HG03064 (cell line): ENCODE results near the gene CDC37.

Source experiments
- ATAC-seq: cut with Tn5 transposase; IDR thresholded peaks from one replicate; pipeline ENCODE4 v1.9.1; 2021; ENCODE audit warnings: low read depth; ENCODE audit not compliant: unreplicated experiment

Gene CDC37

GRCh38 chr19:10363789-10364281, 39.5 kb downstream of the CDC37 start:
- ATAC-seq = no peak

- ATAC-seq = no peak
Observed at GRCh38 chr19:10362259-10362658, 41.1 kb downstream of the CDC37 start.

- no peak for ATAC-seq
Observed at GRCh38 chr19:10361569-10362011, 41.8 kb downstream of the CDC37 start.

- no peak for ATAC-seq
Observed at GRCh38 chr19:10356431-10356830, 46.9 kb downstream of the CDC37 start.

GRCh38 chr19:10353793-10354391, 49.5 kb downstream of the CDC37 start:
- no peak for ATAC-seq

- ATAC-seq = no peak
Observed at GRCh38 chr19:10352764-10353671, 50.3 kb downstream of the CDC37 start.

- ATAC-seq = no peak
Observed at GRCh38 chr19:10346509-10346908, 56.8 kb downstream of the CDC37 start.

- no peak for ATAC-seq
Observed at GRCh38 chr19:10344780-10345179, 58.6 kb downstream of the CDC37 start.

GRCh38 chr19:10343495-10343894, 59.8 kb downstream of the CDC37 start:
- ATAC-seq = no peak
